Esophagus squamous epithelium (tissue), 4 donors: ENCODE results near the gene UNCX.

Experiments used
- POLR2A ChIP-seq, 4 donors: fragments of 450-650 bp; IDR thresholded peaks; one replicate each; pipeline ENCODE4 v1.6.1; 2017; ENCODE audit warnings: antibody characterized with exemption in 4 of 4, mild to moderate bottlenecking in 4 of 4, moderate library complexity in 3 of 4
- TF ChIP-seq, protein P1 (sequence below), 6 experiments: fragments of 450-650 bp in 4 of 6; fragments of 200-600 bp in 2 of 6; sonication (generic) in 2 of 6; IDR thresholded peaks; one replicate each; pipeline ENCODE4 v1.5.1; 2016 to 2019; ENCODE audit warnings: antibody characterized with exemption in 6 of 6, mild to moderate bottlenecking in 4 of 6, moderate library complexity in 4 of 6

DNA sequence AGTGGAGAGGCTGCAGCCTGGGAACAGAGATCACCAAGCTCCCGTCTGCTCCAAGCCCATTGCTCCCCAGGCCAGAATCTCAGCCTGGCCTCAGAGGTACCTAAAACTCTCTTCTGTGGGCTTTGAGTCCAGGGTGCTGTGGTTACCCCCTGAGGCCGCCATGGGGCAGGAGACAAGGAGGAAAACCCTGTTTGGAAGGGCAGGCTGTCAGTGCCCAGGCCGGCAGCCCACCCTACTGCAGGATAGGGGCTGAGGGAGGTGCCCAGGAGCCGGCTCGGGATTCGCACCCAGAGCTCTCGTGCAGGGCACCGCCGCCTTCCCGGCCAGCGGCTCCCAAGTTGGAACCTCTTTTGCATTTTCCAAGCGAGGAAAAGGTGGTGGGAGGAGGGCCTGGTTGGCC is 24.5 kb downstream of the UNCX start:
- TF ChIP-seq, protein P1, sequence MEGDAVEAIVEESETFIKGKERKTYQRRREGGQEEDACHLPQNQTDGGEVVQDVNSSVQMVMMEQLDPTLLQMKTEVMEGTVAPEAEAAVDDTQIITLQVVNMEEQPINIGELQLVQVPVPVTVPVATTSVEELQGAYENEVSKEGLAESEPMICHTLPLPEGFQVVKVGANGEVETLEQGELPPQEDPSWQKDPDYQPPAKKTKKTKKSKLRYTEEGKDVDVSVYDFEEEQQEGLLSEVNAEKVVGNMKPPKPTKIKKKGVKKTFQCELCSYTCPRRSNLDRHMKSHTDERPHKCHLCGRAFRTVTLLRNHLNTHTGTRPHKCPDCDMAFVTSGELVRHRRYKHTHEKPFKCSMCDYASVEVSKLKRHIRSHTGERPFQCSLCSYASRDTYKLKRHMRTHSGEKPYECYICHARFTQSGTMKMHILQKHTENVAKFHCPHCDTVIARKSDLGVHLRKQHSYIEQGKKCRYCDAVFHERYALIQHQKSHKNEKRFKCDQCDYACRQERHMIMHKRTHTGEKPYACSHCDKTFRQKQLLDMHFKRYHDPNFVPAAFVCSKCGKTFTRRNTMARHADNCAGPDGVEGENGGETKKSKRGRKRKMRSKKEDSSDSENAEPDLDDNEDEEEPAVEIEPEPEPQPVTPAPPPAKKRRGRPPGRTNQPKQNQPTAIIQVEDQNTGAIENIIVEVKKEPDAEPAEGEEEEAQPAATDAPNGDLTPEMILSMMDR (IDR thresholded peaks at IDR 0.05) = no peak
- TF ChIP-seq POLR2A (IDR thresholded peaks at IDR 0.05) = no peak
